PC-9 (cell line): ENCODE measurements around the gene CAPN14. TPM values are rescaled to one million over a fixed set of nuclear protein-coding genes. Genes with fewer than 3 reads are reported as not detected.
A peak's percentile ranks its signal among the peaks of the same experiment; 100 is the strongest.

Experiments
- BruUV-seq: library from RNA; stranded (reverse); fragments of 400-500 nt; replicated peaks from 2 replicates; lab custom pipeline; 2021; lab: Mats Ljungman, UMichigan
- CTCF ChIA-PET: fragments of 300-600 bp; sonication (Branson Sonifier 250); formaldehyde crosslinking; loops from one replicate; lab custom pipeline; 2022; ENCODE audit warnings: antibody characterized with exemption; lab: Charles Lee
- POLR2A ChIA-PET: fragments of 300-600 bp; sonication (Branson Sonifier 250); formaldehyde crosslinking; loops from one replicate; lab custom pipeline; 2022; ENCODE audit warnings: antibody characterized with exemption; ENCODE audit not compliant: unreplicated experiment; lab: Charles Lee
- DNase-seq, 2 experiments: peaks; one replicate each; pipeline versions ENCODE4 v3.0.0 to v3.0.0-alpha.2; 2015 to 2022; ENCODE audit warnings: mixed read lengths in 1 of 2
- H2AFZ ChIP-seq: fragments of 200-600 bp; sonication (generic); 2 replicates; pipeline ENCODE4 v1.8.1; 2017; ENCODE audit warnings: antibody characterized with exemption
- H3F3A ChIP-seq: fragments of 200-600 bp; sonication (generic); 2 replicates; pipeline ENCODE4 v1.8.1; 2017; ENCODE audit warnings: antibody characterized with exemption, mild to moderate bottlenecking, low read depth; ENCODE audit not compliant: insufficient read depth
- H3K27ac ChIP-seq: fragments of 200-600 bp; sonication (generic); 2 replicates; pipeline ENCODE4 v1.6.1; 2016; ENCODE audit warnings: mixed run types
- H3K27me3 ChIP-seq: fragments of 200-600 bp; sonication (generic); 2 replicates; pipeline ENCODE4 v1.6.1; 2016; ENCODE audit warnings: low read depth, mixed run types; ENCODE audit not compliant: insufficient read depth
- H3K36me3 ChIP-seq: fragments of 200-600 bp; sonication (generic); 2 replicates; pipeline ENCODE4 v1.6.1; 2016; ENCODE audit warnings: low read depth, mixed run types
- H3K4me1 ChIP-seq: fragments of 200-600 bp; sonication (generic); replicated peaks from 2 replicates; pipeline ENCODE4 v1.6.1; 2016; ENCODE audit warnings: mixed run types; ENCODE audit not compliant: insufficient read depth
- H3K4me2 ChIP-seq: fragments of 200-600 bp; sonication (generic); 2 replicates; pipeline ENCODE4 v1.6.1; 2017; ENCODE audit warnings: mixed run types
- H3K4me3 ChIP-seq: fragments of 200-600 bp; sonication (generic); 2 replicates; pipeline ENCODE4 v1.6.1; 2016; ENCODE audit warnings: mixed run types
- H3K79me2 ChIP-seq: fragments of 200-600 bp; sonication (generic); 2 replicates; pipeline ENCODE4 v1.6.1; 2017; ENCODE audit warnings: low read depth, mixed run types
- H3K9me2 ChIP-seq: fragments of 200-600 bp; sonication (generic); 2 replicates; pipeline ENCODE4 v1.8.1; 2017; ENCODE audit warnings: mild to moderate bottlenecking; ENCODE audit not compliant: insufficient read depth
- H3K9me3 ChIP-seq: fragments of 200-600 bp; sonication (generic); 2 replicates; pipeline ENCODE4 v1.8.1; 2016; ENCODE audit warnings: low read depth; ENCODE audit not compliant: insufficient read depth
- H4K20me1 ChIP-seq: fragments of 200-600 bp; sonication (generic); 2 replicates; pipeline ENCODE4 v1.8.1; 2017; ENCODE audit not compliant: insufficient read depth
- CTCF ChIP-seq: fragments of 200-600 bp; sonication (generic); conservative IDR thresholded peaks from 2 replicates; pipeline ENCODE4 v1.6.1; 2017; ENCODE audit warnings: mixed run types, antibody characterized with exemption, mild to moderate bottlenecking, moderate library complexity
- EZH2 ChIP-seq: fragments of 200-600 bp; sonication (generic); IDR thresholded peaks from 2 replicates; pipeline ENCODE4 v1.8.0; 2017; ENCODE audit warnings: antibody characterized with exemption, low read depth
- intact Hi-C: fragments of 100-400 bp; cut with micrococcal nuclease; formaldehyde crosslinking; loops from one replicate; pipeline ENCODE4 v1.10.0; 2022; ENCODE audit not compliant: unreplicated experiment
- total RNA-seq: library from RNA; stranded (reverse); gene quantifications from 2 replicates; pipeline ENCODE4 v1.2.3, GENCODE V29; 2021

Gene CAPN14
- total RNA-seq, 1 experiment from 2014 or later, result 0.35 TPM

GRCh38 chr2:31216734-31217133 is 581 bp downstream of the CAPN14 start:
- POLR2A ChIA-PET, result no interaction called here
- BruUV-seq, result no TSS peak

GRCh38 chr2:31214444-31214915 is 2.8 kb downstream of the CAPN14 start:
- H3K9me3 ChIP-seq, result no peaks in the 10 kb centered on the region
- BruUV-seq, result no TSS peak
- H3K36me3 ChIP-seq, result no peaks in the 10 kb centered on the region
- H3K79me2 ChIP-seq, result no peaks in the 10 kb centered on the region
- DNase-seq, result no peak
- H3F3A ChIP-seq, result no peaks in the 10 kb centered on the region
- no peak overlapping the region for H2AFZ ChIP-seq
- no peak overlapping the region for H3K27ac ChIP-seq
- TF ChIP-seq CTCF, result no peak
- no peak for TF ChIP-seq EZH2
- H4K20me1 ChIP-seq, result no peaks in the 10 kb centered on the region
- ChIA-PET CTCF (no interaction called here), POLR2A (no interaction called here)
- no peak overlapping the region for H3K4me3 ChIP-seq
- H3K4me2 ChIP-seq, result no peak overlapping the region
- intact Hi-C loops, result no loop called here
- H3K9me2 ChIP-seq, result no peaks in the 10 kb centered on the region
- H3K4me1 ChIP-seq, result no peaks in the 10 kb centered on the region
- H3K27me3 ChIP-seq, result no peaks in the 10 kb centered on the region

More at GRCh38 chr2:31216734-31217133, 581 bp downstream of the CAPN14 start:
- Histone ChIP-seq H3K79me2 (no peaks in the 10 kb centered on the region), H3K27ac (no peak overlapping the region), H2AFZ (no peak overlapping the region), H3K27me3 (no peaks in the 10 kb centered on the region), H3K9me2 (no peaks in the 10 kb centered on the region), H3K36me3 (no peaks in the 10 kb centered on the region), H3F3A (no peaks in the 10 kb centered on the region), H3K4me3 (no peak overlapping the region), H4K20me1 (no peaks in the 10 kb centered on the region), H3K4me1 (no peaks in the 10 kb centered on the region), H3K9me3 (no peaks in the 10 kb centered on the region), H3K4me2 (no peak overlapping the region)
- TF ChIP-seq EZH2, result no peak
- no peak for TF ChIP-seq CTCF
- DNase-seq, result no peak
- CTCF ChIA-PET, result no interaction called here
- intact Hi-C loops, result no loop called here

- Histone ChIP-seq H3K4me3 (no peak overlapping the region), H4K20me1 (no peaks in the 10 kb centered on the region), H2AFZ (no peak overlapping the region), H3K4me2 (no peak overlapping the region), H3K79me2 (no peaks in the 10 kb centered on the region), H3K27ac (no peak overlapping the region), H3K36me3 (no peaks in the 10 kb centered on the region), H3F3A (no peaks in the 10 kb centered on the region), H3K27me3 (no peaks in the 10 kb centered on the region), H3K4me1 (no peaks in the 10 kb centered on the region), H3K9me3 (no peaks in the 10 kb centered on the region), H3K9me2 (no peaks in the 10 kb centered on the region)
- DNase-seq, result peak in 1 of 2 experiments; percentile 74
- intact Hi-C loops, result no loop called here
- POLR2A ChIA-PET, result no interaction called here
- no TSS peak for BruUV-seq
- CTCF ChIA-PET, result no interaction called here
- TF ChIP-seq EZH2 (no peak), CTCF (no peak)
These were observed 3.5 kb downstream of the CAPN14 start for GRCh38 chr2:31213601-31214443.
